Esophagus muscularis mucosa (tissue), 4 donors: ENCODE results near the gene ENOSF1.

ENCODE experiments used
- CTCF ChIP-seq, 3 experiments: fragments of 200-600 bp in 2 of 3; fragments of 450-650 bp in 1 of 3; sonication (generic) in 2 of 3; IDR thresholded peaks; one replicate each; pipeline ENCODE4 v1.5.1; 2017 to 2019; ENCODE audit warnings: antibody characterized with exemption in 3 of 3, mild to moderate bottlenecking in 2 of 3, moderate library complexity in 1 of 3
- EP300 ChIP-seq: sonication (generic); formaldehyde crosslinking; IDR thresholded peaks from one replicate; pipeline ENCODE4 v1.6.1; 2017; ENCODE audit warnings: antibody characterized with exemption
- POLR2A ChIP-seq: fragments of 450-650 bp; IDR thresholded peaks from one replicate; pipeline ENCODE4 v1.6.1; 2017; ENCODE audit warnings: antibody characterized with exemption, moderate library complexity, mild to moderate bottlenecking, low read depth

GRCh38 chr18:655445-655844 is 57.0 kb downstream of the ENOSF1 start:
- no peak for TF ChIP-seq EP300
- no peak for TF ChIP-seq CTCF (IDR thresholded peaks at IDR 0.05)
- no peak for TF ChIP-seq POLR2A
